DMS53 treated with DMSO at 0.1 percent for 48 hours (cell line): Measurements from ENCODE around the gene PPP1R3G.

Experiments
- DNase-seq: peaks from one replicate; lab custom pipeline; 2025; ENCODE audit not compliant: unreplicated experiment; lab: John Stamatoyannopoulos, UW

PPP1R3G gene

DNA sequence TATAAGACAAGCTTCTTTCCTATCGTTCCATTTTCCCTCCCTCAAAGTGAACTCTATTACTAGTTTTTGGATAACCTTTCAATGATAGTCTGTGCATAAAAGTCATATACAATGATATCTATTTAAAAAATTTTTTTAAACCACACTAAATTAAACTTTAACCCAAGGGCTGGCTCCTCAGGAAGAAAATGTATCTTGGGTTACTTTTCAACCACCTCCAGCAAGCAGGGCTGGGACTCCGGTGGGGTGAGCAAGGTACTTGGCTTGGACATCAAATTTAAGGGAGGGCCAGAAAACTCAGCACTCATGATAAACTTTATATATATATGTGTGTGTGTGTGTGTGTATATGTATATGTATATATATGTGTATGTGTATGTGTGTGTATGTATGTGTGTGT lies 13.9 kb upstream of the PPP1R3G start:
- no peak for DNase-seq

DNA sequence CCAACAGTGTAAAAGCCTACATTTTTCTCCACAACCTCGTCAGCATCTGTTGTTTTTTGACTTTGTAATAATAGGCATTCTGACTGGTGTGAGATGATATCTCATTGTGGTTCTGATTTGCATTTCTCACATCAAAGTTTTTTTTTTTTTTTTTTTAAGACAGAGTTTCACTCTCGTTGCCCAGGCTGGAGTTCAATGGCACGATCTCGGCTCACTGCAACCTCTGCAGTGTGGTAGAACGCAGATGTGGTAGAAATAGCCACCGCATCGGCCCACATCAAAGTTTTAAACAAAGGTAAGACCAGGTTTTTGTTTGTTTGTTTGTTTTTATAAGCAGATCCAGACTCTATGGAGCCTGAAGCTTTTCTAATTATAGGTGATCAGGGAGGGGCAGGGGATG lies 12.7 kb upstream of the PPP1R3G start:
- no peak for DNase-seq

- DNase-seq: no peak
These were observed 11.1 kb upstream of the PPP1R3G start for GRCh38 chr6:5073992-5074391.

GRCh38 chr6:5076931-5077330 lies 8.2 kb upstream of the PPP1R3G start:
- DNase-seq: no peak

DNA sequence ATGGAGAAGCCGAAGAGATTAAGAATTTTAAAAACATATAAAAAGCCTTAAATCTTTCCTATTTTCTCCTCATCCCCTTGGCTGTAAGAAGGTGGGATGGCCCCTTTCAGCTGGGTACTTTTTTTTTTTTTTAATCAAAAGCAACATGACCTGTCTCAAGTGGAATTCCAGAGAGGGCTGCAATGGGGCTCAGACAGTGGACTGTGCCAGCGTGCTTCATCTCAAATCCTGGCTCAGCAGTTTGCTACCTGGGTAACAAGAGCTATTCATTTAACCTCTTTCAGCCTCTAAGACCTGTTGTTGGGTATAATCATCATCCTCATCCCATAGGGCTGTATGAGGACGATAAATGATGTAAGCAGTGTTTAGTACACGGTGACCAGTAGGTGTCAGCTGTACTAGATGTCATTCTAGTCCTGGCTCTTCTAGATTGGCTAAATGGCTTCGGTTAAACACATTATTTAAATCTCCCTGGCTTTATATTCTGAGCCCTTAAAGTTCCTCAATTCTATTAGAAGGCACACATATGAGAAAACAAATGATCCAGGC lies 6.9 kb upstream of the PPP1R3G start:
- peak; percentile 11 for DNase-seq

- no peak for DNase-seq
These were observed 5.4 kb upstream of the PPP1R3G start for GRCh38 chr6:5079692-5080091.

DNA sequence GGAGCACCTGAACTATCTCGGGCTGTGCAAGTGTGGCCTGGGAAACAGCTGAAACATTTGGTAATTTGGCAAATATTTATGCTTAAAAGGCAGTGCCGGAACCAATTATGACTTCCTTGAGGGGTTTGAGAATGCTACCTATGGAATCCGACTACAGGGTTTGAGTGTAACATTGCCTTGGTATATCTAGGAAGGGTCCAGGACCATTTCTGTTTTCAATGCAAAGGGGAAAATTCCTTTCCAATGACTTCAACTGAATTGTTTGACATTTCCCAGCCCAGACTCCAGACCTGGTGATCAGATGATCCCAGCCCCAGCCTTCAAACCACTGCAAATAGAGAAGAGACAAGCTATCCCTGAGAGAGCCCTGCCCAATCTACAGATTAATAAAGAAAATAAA lies 4.6 kb upstream of the PPP1R3G start:
- DNase-seq: no peak

GRCh38 chr6:5081182-5081581 lies 4.0 kb upstream of the PPP1R3G start:
- no peak for DNase-seq

- DNase-seq: no peak
These were observed 3.2 kb upstream of the PPP1R3G start for GRCh38 chr6:5081955-5082354.

- no peak for DNase-seq
These were observed 2.4 kb upstream of the PPP1R3G start for GRCh38 chr6:5082487-5083306.

GRCh38 chr6:5083307-5083583 lies 1.9 kb upstream of the PPP1R3G start:
- DNase-seq: no peak

DNA sequence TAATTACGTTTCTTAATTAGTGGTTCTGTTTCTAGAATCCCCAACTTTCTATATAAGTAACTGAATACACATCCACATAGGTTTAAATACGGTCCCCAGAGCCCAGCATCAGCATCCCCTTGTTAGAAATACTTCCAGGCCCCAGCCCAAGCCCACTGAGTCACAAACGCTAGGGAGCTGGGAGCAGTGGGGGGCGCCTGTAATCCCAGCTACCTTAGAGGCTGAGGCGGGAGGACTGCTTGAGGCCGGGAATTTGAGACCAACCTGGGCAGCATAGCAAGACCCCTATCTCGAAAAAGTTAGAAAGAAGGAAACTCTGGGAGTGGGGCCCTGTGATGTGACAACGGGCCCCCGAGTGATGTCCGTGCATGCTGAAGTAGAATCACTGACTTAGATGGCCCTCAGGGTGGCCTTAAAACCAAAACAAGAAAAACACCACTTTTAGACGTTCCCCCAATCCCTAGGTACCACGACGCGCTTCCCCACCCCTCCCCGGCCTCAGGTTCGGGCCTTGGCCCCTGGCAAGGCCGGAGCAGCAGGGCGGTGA lies 1.3 kb upstream of the PPP1R3G start:
- no peak for DNase-seq

DNA sequence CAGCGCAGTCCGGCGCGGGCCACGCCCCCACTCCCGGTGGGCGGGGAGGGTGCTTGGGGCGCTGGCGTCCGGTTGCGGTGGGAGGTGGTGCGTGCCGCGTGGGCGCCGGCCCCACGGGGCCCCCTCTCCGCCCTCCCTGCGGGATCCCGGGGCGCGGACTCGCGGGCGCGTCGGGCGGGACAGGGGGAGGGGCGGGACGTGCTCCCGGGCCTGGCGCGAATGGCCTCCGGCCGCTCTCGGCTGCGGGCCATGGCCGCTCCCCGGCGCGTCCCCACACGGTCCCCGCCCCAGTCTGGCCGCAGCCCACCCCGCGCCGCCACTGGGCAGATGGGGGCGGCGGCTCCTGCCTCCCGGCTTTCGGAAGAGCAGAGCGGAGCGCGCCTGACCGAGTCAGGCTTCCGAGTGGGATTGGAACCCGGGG lies 771 bp upstream of the PPP1R3G start:
- DNase-seq: no peak

DNA sequence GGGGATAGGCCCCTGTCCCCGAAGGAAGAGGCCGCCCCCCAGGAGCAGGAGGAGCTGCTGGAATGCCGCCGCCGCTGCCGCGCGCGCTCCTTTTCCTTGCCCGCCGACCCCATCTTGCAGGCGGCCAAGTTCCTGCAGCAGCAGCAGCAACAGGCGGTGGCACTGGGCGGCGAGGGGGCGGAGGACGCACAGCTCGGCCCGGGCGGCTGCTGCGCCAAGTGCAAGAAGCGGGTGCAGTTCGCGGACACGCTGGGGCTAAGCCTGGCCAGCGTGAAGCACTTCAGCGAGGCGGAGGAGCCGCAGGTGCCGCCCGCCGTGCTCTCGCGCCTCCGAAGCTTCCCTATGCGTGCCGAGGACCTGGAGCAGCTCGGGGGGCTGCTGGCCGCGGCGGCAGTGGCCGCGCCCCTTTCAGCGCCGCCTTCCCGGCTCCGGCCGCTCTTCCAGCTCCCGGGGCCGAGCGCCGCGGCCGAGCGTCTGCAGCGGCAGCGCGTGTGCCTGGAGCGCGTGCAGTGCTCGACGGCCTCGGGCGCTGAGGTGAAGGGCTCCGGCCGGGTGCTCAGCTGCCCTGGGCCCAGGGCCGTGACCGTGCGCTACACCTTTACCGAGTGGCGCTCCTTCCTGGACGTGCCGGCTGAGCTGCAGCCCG lies 630 bp downstream of the PPP1R3G start:
- peak; percentile 12 for DNase-seq

DNA sequence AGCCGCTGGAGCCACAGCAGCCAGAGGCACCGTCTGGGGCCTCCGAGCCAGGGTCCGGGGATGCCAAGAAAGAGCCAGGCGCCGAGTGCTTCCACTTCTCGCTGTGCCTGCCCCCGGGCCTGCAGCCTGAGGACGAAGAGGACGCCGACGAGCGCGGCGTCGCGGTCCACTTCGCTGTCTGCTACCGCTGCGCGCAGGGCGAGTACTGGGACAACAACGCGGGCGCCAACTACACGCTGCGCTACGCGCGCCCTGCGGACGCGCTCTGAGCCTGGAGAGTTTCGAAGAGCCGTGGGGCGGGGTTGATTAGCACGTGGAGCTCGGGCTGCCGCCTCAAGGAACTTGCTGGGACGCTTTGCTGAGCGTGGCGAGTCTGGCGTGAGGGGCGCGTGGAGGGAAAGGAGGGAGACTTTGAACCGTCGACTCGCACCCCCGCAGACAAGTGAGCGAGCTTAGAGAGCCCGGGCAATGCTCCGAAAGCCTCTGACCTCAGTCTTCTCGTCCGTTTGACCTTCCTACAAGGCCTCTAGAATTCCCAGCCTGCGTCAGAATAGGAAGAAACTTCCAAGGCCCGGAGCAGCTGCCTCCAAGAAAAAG lies 1.3 kb downstream of the PPP1R3G start:
- no peak for DNase-seq

GRCh38 chr6:5087389-5087788 lies 2.2 kb downstream of the PPP1R3G start:
- DNase-seq: no peak

DNA sequence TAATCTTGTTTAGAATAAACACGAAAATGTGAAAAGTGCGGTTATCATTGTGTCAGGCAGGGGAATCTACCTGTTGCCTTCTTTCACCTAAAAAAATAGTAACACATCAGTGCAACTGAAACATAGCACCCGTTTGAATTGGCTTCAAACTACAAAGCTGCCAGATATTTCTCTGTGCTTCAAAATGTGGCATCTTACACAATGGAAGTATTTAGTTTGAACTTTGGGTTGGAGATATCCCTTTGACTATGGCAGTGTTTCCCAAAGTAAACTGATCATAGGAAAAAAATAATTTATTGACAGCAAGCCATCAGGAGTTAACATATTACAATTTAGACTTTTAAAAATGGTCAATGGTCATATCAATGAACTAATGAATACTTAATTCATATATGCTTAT lies 3.6 kb downstream of the PPP1R3G start:
- DNase-seq: no peak

DNA sequence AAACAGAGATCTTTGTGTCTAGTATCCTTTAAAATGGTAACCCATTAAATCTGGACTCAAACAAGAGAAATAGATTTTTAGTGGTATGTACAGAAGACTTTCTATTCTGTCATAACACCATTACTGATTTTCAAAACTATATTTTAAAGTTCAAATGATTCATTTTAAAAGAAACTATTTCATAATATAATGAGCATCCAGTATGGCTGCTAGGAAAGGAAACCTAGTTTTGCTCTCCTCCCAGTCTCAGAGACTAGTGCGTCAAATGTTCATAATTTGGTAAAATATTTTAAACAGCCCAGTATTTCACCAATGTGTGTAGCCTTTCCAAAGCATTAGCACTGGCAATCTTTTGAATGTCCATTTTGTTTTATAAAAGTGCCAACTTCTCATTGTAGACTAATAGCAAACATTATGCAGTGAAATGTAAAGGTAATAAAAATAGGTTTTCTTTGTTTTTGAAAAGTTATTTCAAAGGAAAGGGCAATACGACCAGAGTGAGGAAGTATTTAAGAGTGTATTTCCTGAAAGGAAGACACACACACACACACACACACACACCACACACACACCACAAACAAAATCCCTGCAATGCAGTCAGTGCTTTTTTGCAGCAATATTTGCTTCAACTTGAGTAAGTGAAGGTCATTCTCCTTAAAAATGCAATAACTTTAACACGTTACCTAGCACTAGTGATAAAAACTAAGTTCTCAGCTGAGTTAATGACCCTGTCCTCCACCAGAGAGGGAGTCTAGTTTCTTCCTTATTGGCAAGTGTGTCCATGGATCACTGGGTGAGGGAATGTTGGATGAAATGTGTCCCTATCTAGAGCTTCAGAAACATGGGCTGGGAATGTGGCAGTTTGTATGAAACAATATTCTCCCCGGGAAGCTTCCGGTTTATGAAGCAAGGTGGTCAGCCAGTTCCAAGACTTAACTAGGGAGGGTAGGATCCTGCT lies 4.6 kb downstream of the PPP1R3G start:
- DNase-seq: no peak

DNA sequence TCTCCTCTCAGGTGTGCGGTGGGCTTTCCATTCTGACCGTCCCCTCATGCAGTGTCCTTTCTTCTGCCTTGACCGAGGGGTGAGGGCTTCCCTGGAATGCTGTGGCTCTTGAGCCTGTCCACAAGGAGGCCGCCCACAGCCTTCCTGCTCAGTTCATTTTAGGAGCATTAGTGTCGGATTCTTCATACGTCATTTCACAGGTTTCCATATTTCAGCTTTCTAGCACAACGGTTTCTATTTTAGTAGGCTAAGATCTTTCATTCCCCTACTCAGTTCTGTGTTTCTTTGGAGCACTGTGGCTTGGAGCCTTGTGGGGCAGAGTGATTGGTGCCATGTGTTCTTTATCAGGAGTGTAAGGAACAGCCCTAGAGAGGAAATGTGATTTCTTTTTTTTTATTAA lies 5.5 kb downstream of the PPP1R3G start:
- DNase-seq: no peak

DNA sequence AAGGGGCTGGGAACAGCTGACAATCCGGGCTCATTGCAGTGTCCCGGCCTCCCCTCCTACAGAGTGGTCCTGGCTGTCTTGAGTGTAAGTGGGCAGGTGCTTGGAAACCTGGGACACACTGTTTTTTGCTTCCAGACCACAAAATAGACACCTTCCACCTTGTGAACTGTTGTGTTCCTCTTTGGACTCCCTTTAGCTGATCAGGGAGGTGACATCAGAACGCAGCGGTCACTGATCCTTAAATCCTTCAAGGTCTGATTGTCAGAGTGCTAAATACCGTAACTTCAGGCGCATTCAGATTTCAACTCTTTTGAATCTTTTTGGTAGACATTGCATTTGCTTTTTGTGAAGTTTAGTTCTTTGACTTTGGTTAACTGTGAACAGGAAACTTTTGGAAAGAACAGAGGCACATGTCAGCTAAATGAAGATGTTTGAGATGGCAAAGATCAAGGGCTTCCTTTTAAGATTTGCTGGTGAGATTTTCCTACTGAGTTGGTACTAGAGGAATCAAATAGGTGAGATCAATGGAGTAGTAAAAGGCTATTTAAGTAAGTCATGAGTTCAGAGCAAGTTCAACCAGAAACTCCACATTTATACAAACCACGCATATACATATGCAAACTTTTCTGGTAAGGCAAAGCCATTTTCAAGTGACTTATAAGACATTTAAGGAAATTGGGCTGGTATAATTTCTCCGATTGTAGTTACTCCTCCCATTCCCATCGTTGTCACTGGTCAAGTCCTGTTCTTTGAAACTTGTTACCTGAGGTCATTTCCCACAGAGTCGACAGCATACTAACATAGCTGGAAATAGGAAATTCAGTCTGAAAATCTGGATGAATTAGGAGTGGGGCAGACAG lies 6.3 kb downstream of the PPP1R3G start:
- DNase-seq: no peak
